ENCODE results near the gene ESRRG. TPM values are rescaled to one million over a fixed set of nuclear protein-coding genes. Genes with fewer than 3 reads are reported as not detected.

The ESRRG gene
- total RNA-seq = 8.3 and 9.6 TPM in 2 replicates
- long read RNA-seq, full-length matches to known transcripts = 19 of 40 reads
- long read RNA-seq, partial matches to known transcripts = 6 of 40 reads
- long read RNA-seq, other reads (novel, unspliced or antisense) = 15 of 40 reads

DNA sequence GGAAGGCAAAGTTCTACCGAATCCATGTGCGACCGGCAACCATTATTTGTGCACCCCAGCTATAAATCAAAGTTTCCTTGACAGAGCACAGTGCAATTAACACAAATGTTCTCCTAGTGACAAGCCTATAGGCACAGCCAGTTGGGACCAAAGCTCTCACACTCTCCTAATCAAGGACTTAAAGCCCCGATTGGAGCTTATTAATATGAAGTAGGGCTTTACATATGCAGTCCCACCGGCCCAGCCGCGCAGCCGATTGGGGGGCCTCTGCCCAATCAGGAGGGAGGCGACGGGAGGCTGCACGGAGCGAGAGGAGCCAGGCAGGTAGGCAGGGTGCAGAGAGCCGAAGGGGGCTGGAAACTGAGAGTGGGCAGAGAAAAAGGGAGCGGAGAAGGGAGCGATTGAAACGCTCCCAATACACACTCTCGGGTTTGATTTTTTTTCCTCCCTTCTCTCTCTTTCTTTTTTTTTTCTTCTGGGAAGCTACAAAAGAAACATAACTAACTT, at the start of gene ESRRG:
Gene ESRRG, minus strand, starts transcription at position 156 of the 507 bp plus-strand sequence. Its CDS starts 130 bp downstream, at position 26.
- H3K27me3 Mint-ChIP-seq = peaks cover 16% of the 10 kb centered on the region
- H3K27ac Mint-ChIP-seq = peak within 1 kb of the TSS; percentile 90
- no peaks in the 10 kb centered on the region for H3K9me3 Mint-ChIP-seq (ENCODE audit: low read depth)
- peak within 1 kb of the TSS; percentile 91 for H3K4me3 Mint-ChIP-seq (ENCODE audit: low read depth)
- no peaks in the 10 kb centered on the region for H3K36me3 Mint-ChIP-seq (ENCODE audit: insufficient read depth)
- H3K4me1 Mint-ChIP-seq (ENCODE audit: low read depth) = peaks cover 37% of the 10 kb centered on the region
- DNase-seq (ENCODE audit: low spot score, unreplicated experiment) = peak; percentile 60
- TF ChIP-seq, protein P1, sequence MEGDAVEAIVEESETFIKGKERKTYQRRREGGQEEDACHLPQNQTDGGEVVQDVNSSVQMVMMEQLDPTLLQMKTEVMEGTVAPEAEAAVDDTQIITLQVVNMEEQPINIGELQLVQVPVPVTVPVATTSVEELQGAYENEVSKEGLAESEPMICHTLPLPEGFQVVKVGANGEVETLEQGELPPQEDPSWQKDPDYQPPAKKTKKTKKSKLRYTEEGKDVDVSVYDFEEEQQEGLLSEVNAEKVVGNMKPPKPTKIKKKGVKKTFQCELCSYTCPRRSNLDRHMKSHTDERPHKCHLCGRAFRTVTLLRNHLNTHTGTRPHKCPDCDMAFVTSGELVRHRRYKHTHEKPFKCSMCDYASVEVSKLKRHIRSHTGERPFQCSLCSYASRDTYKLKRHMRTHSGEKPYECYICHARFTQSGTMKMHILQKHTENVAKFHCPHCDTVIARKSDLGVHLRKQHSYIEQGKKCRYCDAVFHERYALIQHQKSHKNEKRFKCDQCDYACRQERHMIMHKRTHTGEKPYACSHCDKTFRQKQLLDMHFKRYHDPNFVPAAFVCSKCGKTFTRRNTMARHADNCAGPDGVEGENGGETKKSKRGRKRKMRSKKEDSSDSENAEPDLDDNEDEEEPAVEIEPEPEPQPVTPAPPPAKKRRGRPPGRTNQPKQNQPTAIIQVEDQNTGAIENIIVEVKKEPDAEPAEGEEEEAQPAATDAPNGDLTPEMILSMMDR (IDR thresholded peaks at IDR 0.05; ENCODE audit: unreplicated experiment) = no peak

DNA sequence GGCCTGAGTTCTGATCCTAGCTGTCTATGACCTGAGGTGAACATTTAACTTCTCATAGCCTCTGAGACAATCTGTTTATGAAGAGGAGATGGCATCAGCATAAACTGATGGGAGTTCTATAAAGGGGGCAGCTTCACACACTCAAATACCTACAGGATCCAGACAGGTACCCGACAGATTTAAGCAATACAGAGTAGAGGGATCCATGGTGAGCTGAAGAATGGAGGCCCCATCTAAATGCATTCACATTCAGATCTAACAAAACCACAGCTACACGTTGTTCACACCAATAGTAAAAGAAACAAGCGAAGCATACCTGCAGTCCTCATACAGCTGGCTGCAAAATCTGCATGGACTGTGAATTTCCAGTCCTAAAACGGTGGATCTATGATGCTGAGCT, 48.7 kb upstream of the ESRRG start:
- no peak for DNase-seq (ENCODE audit: low spot score, unreplicated experiment)
- TF ChIP-seq, protein P1 (IDR thresholded peaks at IDR 0.05; ENCODE audit: unreplicated experiment) = no peak
- peaks cover 15% of the 10 kb centered on the region for H3K9me3 Mint-ChIP-seq (ENCODE audit: low read depth)
- H3K4me1 Mint-ChIP-seq (ENCODE audit: low read depth) = peaks cover 3% of the 10 kb centered on the region
- H3K36me3 Mint-ChIP-seq (ENCODE audit: insufficient read depth) = no peaks in the 10 kb centered on the region
- H3K27me3 Mint-ChIP-seq = peaks cover 4% of the 10 kb centered on the region
- no peak overlapping the region for H3K4me3 Mint-ChIP-seq (ENCODE audit: low read depth)
- no peak overlapping the region for H3K27ac Mint-ChIP-seq

- no peak for DNase-seq (ENCODE audit: low spot score, unreplicated experiment)
- Mint-ChIP-seq H3K9me3 (ENCODE audit: low read depth) (peaks cover 15% of the 10 kb centered on the region), H3K27ac (no peak overlapping the region), H3K4me1 (ENCODE audit: low read depth) (peaks cover 13% of the 10 kb centered on the region), H3K36me3 (ENCODE audit: insufficient read depth) (no peaks in the 10 kb centered on the region), H3K27me3 (peaks cover 15% of the 10 kb centered on the region), H3K4me3 (ENCODE audit: low read depth) (no peak overlapping the region)
- TF ChIP-seq, protein P1 (IDR thresholded peaks at IDR 0.05; ENCODE audit: unreplicated experiment) = no peak
These were observed 43.6 kb upstream of the ESRRG start for GRCh38 chr1:216766633-216767327.

DNA sequence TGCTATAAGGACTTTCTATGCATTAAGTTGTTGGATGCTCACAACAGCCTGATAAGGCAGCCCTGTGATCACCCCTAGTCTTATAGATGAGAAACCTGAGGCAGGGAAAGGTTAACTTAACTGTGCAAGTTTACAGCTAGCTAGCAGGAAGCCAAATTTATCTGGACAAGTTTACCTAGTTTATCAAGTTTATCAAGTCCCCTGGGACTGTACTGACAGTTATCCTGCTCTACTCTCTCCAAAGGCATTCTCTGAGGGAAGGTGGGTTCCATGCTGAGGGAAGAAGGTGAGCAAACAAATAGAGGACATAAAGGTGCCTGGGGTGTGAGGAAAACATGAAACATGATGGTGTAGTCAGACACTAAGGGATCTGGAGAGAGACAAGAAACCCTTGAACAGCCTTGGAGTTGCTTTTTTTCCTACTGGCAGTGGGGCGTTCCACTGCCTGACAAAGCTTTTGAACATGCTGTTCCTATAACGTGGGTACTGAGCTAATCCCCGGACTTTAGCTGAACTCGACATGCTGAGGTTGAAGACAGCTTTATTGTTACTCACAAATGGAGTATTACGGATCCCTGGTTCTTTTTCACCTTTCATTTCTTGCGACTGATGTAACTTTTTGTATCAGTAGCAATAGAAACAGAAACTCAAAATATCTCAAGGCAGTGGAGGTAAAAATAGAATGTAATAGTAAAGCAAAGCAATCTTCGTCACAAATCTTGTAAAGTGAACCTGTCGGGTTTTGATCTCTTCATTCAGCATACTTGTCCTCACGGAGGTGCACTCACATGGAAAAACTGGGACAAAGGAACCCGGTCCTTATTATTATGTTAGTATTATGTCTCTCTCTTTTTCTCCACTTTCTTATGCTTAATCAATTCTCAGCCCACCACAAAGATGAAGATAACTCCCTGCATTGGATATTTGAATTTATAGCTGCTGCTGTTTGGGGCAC, 42.4 kb upstream of the ESRRG start:
- TF ChIP-seq, protein P1 (IDR thresholded peaks at IDR 0.05; ENCODE audit: unreplicated experiment) = no peak
- no peak for DNase-seq (ENCODE audit: low spot score, unreplicated experiment)
- H3K27ac Mint-ChIP-seq = no peak overlapping the region

DNA sequence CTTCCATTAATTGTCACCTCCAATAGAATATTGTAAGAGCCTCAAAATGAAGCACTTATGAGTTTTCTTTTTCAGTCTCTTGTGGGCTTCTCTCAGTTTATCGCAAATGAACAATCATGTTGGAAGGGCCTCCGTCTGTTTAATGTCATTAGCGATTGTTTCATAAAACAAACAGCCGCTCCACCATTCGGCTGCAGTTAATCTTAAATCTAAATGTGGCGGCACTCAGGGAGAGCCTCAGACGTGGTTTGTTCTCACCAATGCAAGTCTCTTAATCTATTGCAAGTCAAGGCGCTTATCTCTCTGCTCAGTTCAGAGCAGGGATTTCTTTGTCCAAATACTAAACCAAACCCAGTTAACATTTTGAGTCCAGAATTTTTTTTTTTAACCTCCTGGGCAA, 34.9 kb upstream of the ESRRG start:
- H3K4me3 Mint-ChIP-seq (ENCODE audit: low read depth) = peak overlapping the region; percentile 48
- H3K27ac Mint-ChIP-seq = peak overlapping the region; percentile 76
- H3K9me3 Mint-ChIP-seq (ENCODE audit: low read depth) = no peaks in the 10 kb centered on the region
- TF ChIP-seq, protein P1 (IDR thresholded peaks at IDR 0.05; ENCODE audit: unreplicated experiment) = no peak
- peaks cover 37% of the 10 kb centered on the region for H3K4me1 Mint-ChIP-seq (ENCODE audit: low read depth)
- no peak for DNase-seq (ENCODE audit: low spot score, unreplicated experiment)
- no peaks in the 10 kb centered on the region for H3K36me3 Mint-ChIP-seq (ENCODE audit: insufficient read depth)
- no peaks in the 10 kb centered on the region for H3K27me3 Mint-ChIP-seq

More for the DNA sequence above, 42.4 kb upstream of the ESRRG start:
- H3K9me3 Mint-ChIP-seq (ENCODE audit: low read depth) = peaks cover 15% of the 10 kb centered on the region
- no peaks in the 10 kb centered on the region for H3K36me3 Mint-ChIP-seq (ENCODE audit: insufficient read depth)
- H3K4me1 Mint-ChIP-seq (ENCODE audit: low read depth) = peaks cover 16% of the 10 kb centered on the region
- H3K4me3 Mint-ChIP-seq (ENCODE audit: low read depth) = no peak overlapping the region
- H3K27me3 Mint-ChIP-seq = peaks cover 15% of the 10 kb centered on the region
